Parathyroid adenoma (tissue), 2 donors: Measurements from ENCODE around the gene HRC.

Experiments used
- H2AFZ ChIP-seq: fragments of 300-600 bp; sonication (generic); one replicate; pipeline ENCODE4 v1.7.0; 2017; ENCODE audit warnings: antibody characterized with exemption, mild to moderate bottlenecking
- H3K27ac ChIP-seq: fragments of 300-600 bp; sonication (generic); one replicate; pipeline ENCODE4 v1.7.0; 2017
- H3K27me3 ChIP-seq: fragments of 300-600 bp; sonication (generic); one replicate; pipeline ENCODE4 v1.7.0; 2017; ENCODE audit warnings: low read length; ENCODE audit not compliant: control insufficient read depth, insufficient read depth
- H3K36me3 ChIP-seq: fragments of 300-600 bp; sonication (generic); one replicate; pipeline ENCODE4 v1.7.0; 2017; ENCODE audit warnings: low read length; ENCODE audit not compliant: control insufficient read depth, insufficient read depth
- H3K4me1 ChIP-seq: fragments of 300-600 bp; sonication (generic); one replicate; pipeline ENCODE4 v1.7.0; 2017; ENCODE audit warnings: control low read depth
- H3K4me2 ChIP-seq: fragments of 300-600 bp; sonication (generic); one replicate; pipeline ENCODE4 v1.7.0; 2017; ENCODE audit warnings: low read length
- H3K4me3 ChIP-seq: fragments of 300-600 bp; sonication (generic); one replicate; pipeline ENCODE4 v1.7.0; 2017; ENCODE audit warnings: low read depth, low read length
- H3K79me2 ChIP-seq: fragments of 300-600 bp; sonication (generic); one replicate; pipeline ENCODE4 v1.7.0; 2017; ENCODE audit warnings: control low read depth
- H3K9ac ChIP-seq: fragments of 300-600 bp; sonication (generic); one replicate; pipeline ENCODE4 v1.7.0; 2017; ENCODE audit warnings: mild to moderate bottlenecking
- H3K9me3 ChIP-seq: fragments of 300-600 bp; sonication (generic); one replicate; pipeline ENCODE4 v1.7.0; 2017; ENCODE audit warnings: low read length; ENCODE audit not compliant: control insufficient read depth
- CTCF ChIP-seq: fragments of 300-600 bp; sonication (generic); IDR thresholded peaks from one replicate; pipeline ENCODE4 v1.7.0; 2017; ENCODE audit warnings: antibody characterized with exemption, mild to moderate bottlenecking
- donor health status: primary hyperparathyroidism.

The HRC gene

GRCh38 chr19:49114630-49115363, 40.4 kb downstream of the HRC start:
- Histone ChIP-seq H2AFZ (peak overlapping the region; percentile 94), H3K9ac (no peak overlapping the region), H3K4me3 (peak overlapping the region; percentile 75), H3K9me3 (no peaks in the 10 kb centered on the region), H3K27me3 (no peaks in the 10 kb centered on the region), H3K4me2 (peak overlapping the region; percentile 83), H3K27ac (peak overlapping the region; percentile 81), H3K36me3 (no peaks in the 10 kb centered on the region), H3K79me2 (no peaks in the 10 kb centered on the region), H3K4me1 (peaks cover 13% of the 10 kb centered on the region)
- TF ChIP-seq CTCF: no peak

GRCh38 chr19:49113762-49114629, 41.2 kb downstream of the HRC start, which contains the start of gene LIN7B:
TSS of gene LIN7B (plus strand) at chr19:49114370. CDS start at chr19:49114405, 35 bp downstream.
- H3K4me3 ChIP-seq: peak within 1 kb of the TSS; percentile 75
- H3K27ac ChIP-seq: peak within 1 kb of the TSS; percentile 81
- TF ChIP-seq CTCF: peak; percentile 36
- no peak within 1 kb of the TSS for H3K9ac ChIP-seq
- no peaks in the 10 kb centered on the region for H3K9me3 ChIP-seq
- peak within 1 kb of the TSS; percentile 94 for H2AFZ ChIP-seq
- H3K4me2 ChIP-seq: peak within 1 kb of the TSS; percentile 85
- no peaks in the 10 kb centered on the region for H3K79me2 ChIP-seq
- H3K27me3 ChIP-seq: no peaks in the 10 kb centered on the region
- H3K36me3 ChIP-seq: no peaks in the 10 kb centered on the region
- peaks cover 13% of the 10 kb centered on the region for H3K4me1 ChIP-seq

- TF ChIP-seq CTCF: no peak
- Histone ChIP-seq H3K27ac (no peak overlapping the region), H3K9ac (no peak overlapping the region)
Measured at GRCh38 chr19:49111218-49111998, 43.8 kb downstream of the HRC start.

GRCh38 chr19:49110567-49110966, 44.6 kb downstream of the HRC start:
- Histone ChIP-seq H3K4me1 (peaks cover 4% of the 10 kb centered on the region), H2AFZ (no peak overlapping the region), H3K27me3 (no peaks in the 10 kb centered on the region), H3K36me3 (no peaks in the 10 kb centered on the region), H3K4me3 (no peak overlapping the region), H3K27ac (no peak overlapping the region), H3K79me2 (no peaks in the 10 kb centered on the region), H3K9me3 (no peaks in the 10 kb centered on the region), H3K4me2 (peak overlapping the region; percentile 51), H3K9ac (no peak overlapping the region)
- no peak for TF ChIP-seq CTCF

More at GRCh38 chr19:49111218-49111998, 43.8 kb downstream of the HRC start:
- Histone ChIP-seq H3K4me3 (no peak overlapping the region), H3K9me3 (no peaks in the 10 kb centered on the region), H3K4me2 (no peak overlapping the region), H3K27me3 (no peaks in the 10 kb centered on the region), H2AFZ (no peak overlapping the region), H3K4me1 (peaks cover 4% of the 10 kb centered on the region), H3K36me3 (no peaks in the 10 kb centered on the region), H3K79me2 (no peaks in the 10 kb centered on the region)
